Left kidney (tissue), 2 donors: ENCODE data around the gene GRK4. TPM values are rescaled to one million over a fixed set of nuclear protein-coding genes. Genes with fewer than 3 reads are reported as not detected.
A peak's percentile ranks its signal among the peaks of the same experiment; 100 is the strongest.
"Not testable (repeated sequence)": the region's sequence is repeated elsewhere in the genome, so short reads cannot be mapped to it uniquely, and the experiment has no call there.

Experiments used
- DNase-seq: peaks from one replicate; pipeline ENCODE4 v3.0.0-alpha.2; 2013
- polyA plus RNA-seq: library from polyadenylated mRNA; unstranded; fragments of 120-200 nt; gene quantifications from one replicate; pipeline ENCODE4 v1.2.1, GENCODE V29; 2013; ENCODE audit not compliant: insufficient read length

Gene GRK4
- polyA plus RNA-seq, 1 donor = 14.0 TPM

GRCh38 chr4:2958446-2958845 lies 4.9 kb upstream of the GRK4 start:
- DNase-seq = no peak

- not testable (repeated sequence) for DNase-seq
Observed at GRCh38 chr4:2960450-2960849, 2.9 kb upstream of the GRK4 start.

- no peak for DNase-seq
Observed at GRCh38 chr4:2961421-2961810, 2.0 kb upstream of the GRK4 start.

- DNase-seq = no peak
Observed at GRCh38 chr4:2961811-2962441, 1.4 kb upstream of the GRK4 start.

GRCh38 chr4:2962614-2963174 lies 677 bp upstream of the GRK4 start:
- peak; percentile 48 for DNase-seq

GRCh38 chr4:2963966-2964471 lies 648 bp downstream of the GRK4 start:
- no peak for DNase-seq

GRCh38 chr4:2964706-2965258 lies 1.4 kb downstream of the GRK4 start:
- DNase-seq = no peak

- no peak for DNase-seq
Observed at GRCh38 chr4:2965262-2965661, 1.9 kb downstream of the GRK4 start.

- DNase-seq = no peak
Observed at GRCh38 chr4:2968381-2968780, 5.0 kb downstream of the GRK4 start.

GRCh38 chr4:2971275-2971674 lies 7.9 kb downstream of the GRK4 start:
- DNase-seq = no peak

GRCh38 chr4:2977211-2978088 lies 14.1 kb downstream of the GRK4 start:
- no peak for DNase-seq

- DNase-seq = no peak
Observed at GRCh38 chr4:2981256-2981819, 18.0 kb downstream of the GRK4 start.

- DNase-seq = no peak
Observed at GRCh38 chr4:2982012-2982411, 18.6 kb downstream of the GRK4 start.

- DNase-seq = not testable (repeated sequence)
Observed at GRCh38 chr4:2983715-2984114, 20.3 kb downstream of the GRK4 start.

GRCh38 chr4:2991243-2991642 lies 27.9 kb downstream of the GRK4 start:
- no peak for DNase-seq

GRCh38 chr4:2994917-2995316 lies 31.5 kb downstream of the GRK4 start:
- no peak for DNase-seq

GRCh38 chr4:2995546-2996265 lies 32.3 kb downstream of the GRK4 start:
- no peak for DNase-seq

GRCh38 chr4:2996415-2996814 lies 33.0 kb downstream of the GRK4 start:
- no peak for DNase-seq

GRCh38 chr4:3007724-3008123 lies 44.4 kb downstream of the GRK4 start:
- no peak for DNase-seq

GRCh38 chr4:3009422-3009821 lies 46.1 kb downstream of the GRK4 start:
- no peak for DNase-seq

GRCh38 chr4:3010577-3010976 lies 47.2 kb downstream of the GRK4 start:
- no peak for DNase-seq

- DNase-seq = no peak
Observed at GRCh38 chr4:3010998-3011397, 47.6 kb downstream of the GRK4 start.
